Measurements from ENCODE around the gene CWF19L1. TPM values are rescaled to one million over a fixed set of nuclear protein-coding genes. Genes with fewer than 3 reads are reported as not detected.

The CWF19L1 gene
- total and polyA plus RNA-seq, 2 of the 13 experiments (the other 11 are each of a cell fraction or from before 2014, with no cell fraction given): 13.6 to 42.1 TPM

GRCh38 chr10:100254191-100254590 lies 13.2 kb downstream of the CWF19L1 start:
- WGBS (ENCODE audit: low lambda C conversion rate): 96% methylated on average over 3 of the region's 3 CpGs
- intact Hi-C loops (cut with micrococcal nuclease; ENCODE audit: unreplicated experiment): no loop called here
- TF ChIP-seq RORA (CRISPR knock-in tag; IDR thresholded peaks at IDR 0.05) (no peak), CREM (IDR thresholded peaks at IDR 0.05) (no peak), CREM (CRISPR knock-in tag; IDR thresholded peaks at IDR 0.05) (no peak), ZFAT (CRISPR knock-in tag; conservative IDR thresholded peaks at IDR 0.05) (no peak), ZNF646 (CRISPR knock-in tag; IDR thresholded peaks at IDR 0.05) (no peak), ZNF589 (CRISPR knock-in tag; conservative IDR thresholded peaks at IDR 0.05) (no peak), ZNF713 (CRISPR knock-in tag; IDR thresholded peaks at IDR 0.05) (no peak), NONO (IDR thresholded peaks at IDR 0.05) (no peak), NONO (CRISPR knock-in tag; conservative IDR thresholded peaks at IDR 0.05) (no peak), PHF8 (CRISPR knock-in tag; IDR thresholded peaks at IDR 0.05) (no peak), ZNF263 (CRISPR knock-in tag; IDR thresholded peaks at IDR 0.05) (no peak), ZNF326 (CRISPR knock-in tag; IDR thresholded peaks at IDR 0.05; ENCODE audit: borderline replicate concordance) (no peak), GLMP (CRISPR knock-in tag; IDR thresholded peaks at IDR 0.05; ENCODE audit: borderline replicate concordance) (no peak), FOXA1 (IDR thresholded peaks at IDR 0.05) (no peak), FOXA1 (CRISPR knock-in tag; IDR thresholded peaks at IDR 0.05) (no peak), SOX13 (IDR thresholded peaks at IDR 0.05) (no peak), SOX13 (CRISPR knock-in tag; conservative IDR thresholded peaks at IDR 0.05 in 1 of 2, IDR thresholded peaks at IDR 0.05 in 1 of 2) (no peak)
- TF ChIP-seq, protein P1, sequence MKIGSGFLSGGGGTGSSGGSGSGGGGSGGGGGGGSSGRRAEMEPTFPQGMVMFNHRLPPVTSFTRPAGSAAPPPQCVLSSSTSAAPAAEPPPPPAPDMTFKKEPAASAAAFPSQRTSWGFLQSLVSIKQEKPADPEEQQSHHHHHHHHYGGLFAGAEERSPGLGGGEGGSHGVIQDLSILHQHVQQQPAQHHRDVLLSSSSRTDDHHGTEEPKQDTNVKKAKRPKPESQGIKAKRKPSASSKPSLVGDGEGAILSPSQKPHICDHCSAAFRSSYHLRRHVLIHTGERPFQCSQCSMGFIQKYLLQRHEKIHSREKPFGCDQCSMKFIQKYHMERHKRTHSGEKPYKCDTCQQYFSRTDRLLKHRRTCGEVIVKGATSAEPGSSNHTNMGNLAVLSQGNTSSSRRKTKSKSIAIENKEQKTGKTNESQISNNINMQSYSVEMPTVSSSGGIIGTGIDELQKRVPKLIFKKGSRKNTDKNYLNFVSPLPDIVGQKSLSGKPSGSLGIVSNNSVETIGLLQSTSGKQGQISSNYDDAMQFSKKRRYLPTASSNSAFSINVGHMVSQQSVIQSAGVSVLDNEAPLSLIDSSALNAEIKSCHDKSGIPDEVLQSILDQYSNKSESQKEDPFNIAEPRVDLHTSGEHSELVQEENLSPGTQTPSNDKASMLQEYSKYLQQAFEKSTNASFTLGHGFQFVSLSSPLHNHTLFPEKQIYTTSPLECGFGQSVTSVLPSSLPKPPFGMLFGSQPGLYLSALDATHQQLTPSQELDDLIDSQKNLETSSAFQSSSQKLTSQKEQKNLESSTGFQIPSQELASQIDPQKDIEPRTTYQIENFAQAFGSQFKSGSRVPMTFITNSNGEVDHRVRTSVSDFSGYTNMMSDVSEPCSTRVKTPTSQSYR (CRISPR knock-in tag; IDR thresholded peaks at IDR 0.05; ENCODE audit: borderline replicate concordance): no peak

More at GRCh38 chr10:100254191-100254590, 13.2 kb downstream of the CWF19L1 start:
- no peaks in the 10 kb centered on the region for H3K4me1 ChIP-seq (ENCODE audit: insufficient read depth, low read length)
- FAIRE-seq: no peak
- no peak for ATAC-seq
- CTCF ChIA-PET (ENCODE audit: low intra/inter-chr PET ratio, low total read pairs): no interaction called here
- in situ Hi-C loops (cut with HindIII; ENCODE audit: extremely low pct_ligation_motif_present, low pct_unique_long_range_greater_than_20kb): no loop called here
- H3K9me3 ChIP-seq (ENCODE audit: low read length): no peaks in the 10 kb centered on the region
- BruUV-seq (replicated peaks): no TSS peak
- peaks cover 8 to 56% of the 10 kb centered on the region in 2 experiments; a peak in 4 of 5 replicates for H3K36me3 ChIP-seq (replicated peaks in 1 of 2; ENCODE audit: control insufficient read depth in 1 of 2, insufficient read depth in 2 of 2, low read length in 2 of 2)
- no peak overlapping the region for H3K27ac ChIP-seq (ENCODE audit: extremely low read length, insufficient read depth, low read length)
- POLR2A ChIA-PET: no interaction called here
- no peak for DNase-seq (ENCODE audit: low spot score)
- H3K27me3 ChIP-seq (ENCODE audit: control insufficient read depth in 1 of 2, insufficient read depth in 2 of 2, low read length in 2 of 2): no peaks in the 10 kb centered on the region
- H3K9ac ChIP-seq (ENCODE audit: insufficient read depth, low read depth, low read length): no peak overlapping the region
- no peak overlapping the region for H3K4me3 ChIP-seq (replicated peaks in 1 of 3; ENCODE audit: insufficient read depth in 1 of 3, low read depth in 2 of 3, low read length in 3 of 3)
- H3K4me2 ChIP-seq (ENCODE audit: low read depth, low read length): no peak overlapping the region
- H4K20me1 ChIP-seq (ENCODE audit: insufficient read depth, low read length): no peaks in the 10 kb centered on the region
- no peaks in the 10 kb centered on the region for H3K79me2 ChIP-seq (ENCODE audit: insufficient read depth, low read length)
- H2AFZ ChIP-seq (ENCODE audit: low read length): no peak overlapping the region

Data from HepG2 (cell line).